Tibial artery (tissue), 4 donors: ENCODE measurements around the gene ZSCAN29.

Experiments used
- DNase-seq, 2 donors: peaks; one replicate each; pipeline ENCODE4 v3.0.0-alpha.2; 2019
- H3K27ac ChIP-seq, 2 donors: fragments of 200-600 bp; sonication (generic) in 1 of 2; 1 replicate in 1 of 2; 2 replicates in 1 of 2; pipeline ENCODE4 v1.5.1; 2018 to 2019; ENCODE audit warnings: mild to moderate bottlenecking in 1 of 2
- H3K27me3 ChIP-seq, 2 donors: fragments of 200-600 bp; sonication (generic) in 1 of 2; one replicate each; pipeline versions ENCODE4 v1.5.1 to v1.6.0; 2016 to 2019
- H3K36me3 ChIP-seq, 3 donors: fragments of 200-600 bp; sonication (generic) in 2 of 3; one replicate each; pipeline ENCODE4 v1.5.1; 2016 to 2019; ENCODE audit warnings: mild to moderate bottlenecking in 2 of 3
- H3K4me1 ChIP-seq, 4 donors: fragments of 200-600 bp; sonication (generic) in 2 of 4; 1 replicate in 3 of 4; 2 replicates in 1 of 4; pipeline ENCODE4 v1.5.1; 2016 to 2019
- H3K4me3 ChIP-seq, 2 donors: fragments of 200-600 bp; sonication (generic) in 1 of 2; 1 replicate in 1 of 2; 2 replicates in 1 of 2; pipeline ENCODE4 v1.5.1; 2018 to 2019; ENCODE audit warnings: mild to moderate bottlenecking in 2 of 2
- H3K9me3 ChIP-seq, 3 donors: fragments of 200-600 bp; sonication (generic) in 1 of 3; one replicate each; pipeline ENCODE4 v1.5.1; 2016 to 2019
- CTCF ChIP-seq, 2 experiments: fragments of 200-600 bp in 1 of 2; fragments of 450-650 bp in 1 of 2; IDR thresholded peaks; one replicate each; pipeline ENCODE4 v1.5.1; 2017 to 2019; ENCODE audit warnings: antibody characterized with exemption in 2 of 2, mild to moderate bottlenecking in 1 of 2, moderate library complexity in 1 of 2
- intact Hi-C: fragments of 100-400 bp; cut with DNase I; formaldehyde crosslinking; loops from one replicate; pipeline ENCODE4 v1.15.0; 2023; ENCODE audit warnings: low total_unique reads

ZSCAN29 gene

GRCh38 chr15:43346305-43346704, 24.5 kb downstream of the ZSCAN29 start:
- Histone ChIP-seq H3K27ac (no peak overlapping the region), H3K9me3 (no peaks in the 10 kb centered on the region), H3K4me3 (no peak overlapping the region), H3K27me3 (no peaks in the 10 kb centered on the region), H3K4me1 (no peaks in the 10 kb centered on the region), H3K36me3 (peaks cover 3 to 47% (median 14%) of the 10 kb centered on the region in 3 donors)
- no peak for DNase-seq
- intact Hi-C loops: no loop called here
- no peak for TF ChIP-seq CTCF (IDR thresholded peaks at IDR 0.05)

DNA sequence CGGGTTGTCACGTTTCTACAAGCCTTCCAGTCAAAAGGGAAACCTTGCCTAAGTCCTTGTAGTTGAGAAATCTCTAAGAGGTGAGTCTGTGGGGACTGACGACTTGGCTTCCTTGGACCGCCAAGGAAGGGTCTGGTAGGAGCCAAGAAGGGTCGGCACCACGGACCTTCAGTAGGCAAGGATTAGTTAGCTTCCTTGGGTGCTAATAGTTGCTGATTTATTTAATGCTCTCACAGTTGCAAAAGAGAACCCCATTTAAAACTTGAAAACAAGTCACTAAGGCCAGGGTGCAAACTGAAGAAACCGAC, 40.1 kb downstream of the ZSCAN29 start:
- no peak for TF ChIP-seq CTCF (IDR thresholded peaks at IDR 0.05)
- Histone ChIP-seq H3K27me3 (no peaks in the 10 kb centered on the region), H3K4me1 (peaks cover 11 to 19% (median 18%) of the 10 kb centered on the region in 4 donors), H3K4me3 (peak overlapping the region; percentile 76 to 87), H3K9me3 (no peaks in the 10 kb centered on the region), H3K27ac (peak overlapping the region; percentile 89 to 93), H3K36me3 (peaks cover under 1 to 17% (median 5%) of the 10 kb centered on the region in 3 donors)
- no peak for DNase-seq
- intact Hi-C loops: no loop called here

DNA sequence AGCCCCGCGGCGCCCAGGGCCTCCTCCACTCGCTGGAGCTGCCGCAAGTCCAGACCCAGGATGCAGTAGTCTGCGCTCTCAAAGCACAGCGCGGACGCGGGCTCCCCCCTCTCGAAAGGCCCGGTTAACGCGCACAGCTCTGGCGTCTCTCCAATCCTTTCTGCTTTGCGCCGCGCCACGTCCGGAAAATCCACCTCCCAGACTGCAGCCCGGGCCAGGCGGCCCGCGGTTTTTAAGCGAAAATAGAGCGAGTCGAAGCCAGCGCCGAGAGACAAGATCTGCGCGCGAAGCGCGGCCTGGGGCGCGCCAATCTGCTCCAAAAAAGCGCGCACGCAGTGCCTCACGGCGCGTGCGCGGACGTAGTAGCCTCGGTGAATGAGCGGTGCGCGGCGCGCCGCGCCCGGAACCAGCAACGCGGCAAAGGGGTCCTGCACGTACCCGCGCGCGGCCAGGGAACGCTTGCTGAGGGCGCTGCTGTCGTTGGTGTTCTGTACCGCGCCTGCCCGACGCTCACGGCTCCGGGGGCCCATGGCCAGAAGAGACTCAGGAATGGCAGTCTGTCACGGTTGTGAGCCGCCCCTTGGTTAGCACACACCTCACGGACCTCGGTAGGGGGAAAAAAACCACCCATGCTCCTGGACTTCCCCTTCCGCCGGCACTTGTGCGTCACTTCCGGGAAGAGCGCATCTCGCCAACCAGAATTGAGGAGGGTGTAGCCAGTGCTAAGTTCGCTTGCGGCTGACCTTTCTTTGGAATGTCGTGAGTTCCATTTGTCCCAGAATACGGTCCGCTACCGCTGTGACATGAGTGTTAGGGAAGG, 40.7 kb downstream of the ZSCAN29 start, which contains the start of gene LCMT2:
Gene LCMT2, minus strand, starts transcription at position 614 of the 820 bp plus-strand sequence. Its CDS starts 84 bp downstream, at position 530.
- intact Hi-C loops: no loop called here
- Histone ChIP-seq H3K4me1 (peaks cover 11 to 19% (median 18%) of the 10 kb centered on the region in 4 donors), H3K4me3 (peak within 1 kb of the TSS; percentile 76 to 87), H3K27me3 (no peaks in the 10 kb centered on the region), H3K9me3 (no peaks in the 10 kb centered on the region), H3K27ac (peak within 1 kb of the TSS; percentile 89 to 93), H3K36me3 (peaks cover 0 to 12% (median 3%) of the 10 kb centered on the region in 3 donors)
- peak; percentile 90 to 95 for DNase-seq
- peak in 1 of 2 experiments; percentile 18 for TF ChIP-seq CTCF (IDR thresholded peaks at IDR 0.05)

DNA sequence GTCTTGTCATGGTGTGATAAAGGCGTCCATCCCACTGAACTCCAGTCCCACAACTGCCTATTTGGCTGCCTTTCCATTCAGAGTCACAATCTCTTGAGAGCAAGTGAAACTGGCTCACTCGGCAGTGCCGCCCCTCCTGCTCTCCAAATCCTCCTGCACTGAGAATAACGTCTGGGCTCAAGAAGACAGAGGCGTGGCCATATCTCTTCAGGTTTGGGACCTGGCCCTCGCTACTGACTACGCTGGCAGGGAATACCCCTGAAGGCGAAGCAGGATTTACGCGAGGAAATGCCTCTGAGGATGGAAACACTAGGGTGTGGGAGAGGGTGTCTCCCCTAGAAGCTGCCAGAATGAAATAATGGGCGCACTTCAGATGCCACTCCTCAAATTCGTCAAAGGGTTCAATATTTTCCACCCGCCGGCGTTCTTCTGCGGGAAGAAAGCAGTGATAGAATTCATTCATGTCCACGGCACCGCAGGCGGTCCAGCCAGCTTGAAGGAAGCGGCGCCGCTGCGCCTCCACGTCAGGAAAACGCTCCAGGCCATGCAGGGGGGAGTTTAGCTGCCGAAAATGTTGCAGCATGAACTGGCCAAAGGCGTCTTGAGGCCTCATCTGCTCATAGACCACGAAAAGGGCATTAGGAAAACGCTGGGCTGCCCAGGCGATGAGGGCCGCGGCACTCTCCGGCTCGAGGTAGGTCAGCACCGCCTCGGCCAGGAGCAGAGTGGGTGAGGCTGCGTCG, 41.5 kb downstream of the ZSCAN29 start:
- Histone ChIP-seq H3K4me3 (peak overlapping the region; percentile 76 to 87), H3K27me3 (no peaks in the 10 kb centered on the region), H3K36me3 (peaks cover 0 to 7% (median 3%) of the 10 kb centered on the region in 3 donors), H3K9me3 (no peaks in the 10 kb centered on the region), H3K27ac (peak overlapping the region; percentile 89 to 93), H3K4me1 (peaks cover 11 to 19% (median 18%) of the 10 kb centered on the region in 4 donors)
- peak in 1 of 2 donors; percentile 27 for DNase-seq
- intact Hi-C loops: no loop called here
- no peak for TF ChIP-seq CTCF (IDR thresholded peaks at IDR 0.05)

GRCh38 chr15:43325039-43325684, 45.7 kb downstream of the ZSCAN29 start:
- Histone ChIP-seq H3K27me3 (no peaks in the 10 kb centered on the region), H3K4me1 (peaks cover 11 to 19% (median 17%) of the 10 kb centered on the region in 4 donors), H3K9me3 (no peaks in the 10 kb centered on the region), H3K4me3 (no peak overlapping the region), H3K27ac (no peak overlapping the region), H3K36me3 (peaks cover 0 to 3% (median 0%) of the 10 kb centered on the region in 3 donors)
- intact Hi-C loops: no loop called here
- DNase-seq: no peak
- no peak for TF ChIP-seq CTCF (IDR thresholded peaks at IDR 0.05)
